Transverse colon (tissue), 4 donors: ENCODE results near the gene VWA8. TPM values are rescaled to one million over a fixed set of nuclear protein-coding genes. Genes with fewer than 3 reads are reported as not detected.

Experiments used
- DNase-seq: peaks from one replicate; pipeline ENCODE4 v3.0.0-alpha.2; 2019
- H3K27ac ChIP-seq, 4 donors: fragments of 200-600 bp; sonication (generic); 2 replicates each; pipeline ENCODE4 v1.5.1; 2016 to 2018; ENCODE audit warnings: inconsistent platforms in 4 of 4
- H3K27me3 ChIP-seq: fragments of 200-600 bp; sonication (generic); 2 replicates; pipeline ENCODE4 v1.5.1; 2017; ENCODE audit warnings: inconsistent platforms
- H3K36me3 ChIP-seq, 4 donors: fragments of 200-600 bp; sonication (generic); 2 replicates each; pipeline ENCODE4 v1.5.1; 2017 to 2019; ENCODE audit warnings: inconsistent platforms in 4 of 4
- H3K4me1 ChIP-seq, 4 donors: fragments of 200-600 bp; sonication (generic); 2 replicates each; pipeline ENCODE4 v1.5.1; 2017 to 2020; ENCODE audit warnings: inconsistent platforms in 4 of 4
- H3K4me3 ChIP-seq, 4 donors: fragments of 200-600 bp; sonication (generic); 1 replicate in 1 of 4; 2 replicates in 3 of 4; pipeline versions ENCODE4 v1.5.1 to v1.6.1; 2017 to 2019; ENCODE audit warnings: inconsistent platforms in 4 of 4
- H3K9me3 ChIP-seq, 2 donors: fragments of 200-600 bp; sonication (generic); 2 replicates each; pipeline ENCODE4 v1.5.1; 2017 to 2019; ENCODE audit warnings: inconsistent platforms in 2 of 2
- CTCF ChIP-seq, 5 experiments: fragments of 200-600 bp in 3 of 5; fragments of 450-650 bp in 2 of 5; sonication (generic) in 3 of 5; IDR thresholded peaks; 1 replicate in 2 of 5; 2 replicates in 3 of 5; pipeline ENCODE4 v1.5.1; 2016 to 2017; ENCODE audit warnings: antibody characterized with exemption in 5 of 5, inconsistent platforms in 3 of 5, mild to moderate bottlenecking in 2 of 5, moderate library complexity in 1 of 5
- EP300 ChIP-seq: sonication (generic); formaldehyde crosslinking; IDR thresholded peaks from one replicate; pipeline ENCODE4 v1.6.1; 2017; ENCODE audit warnings: antibody characterized with exemption, low read depth
- POLR2A ChIP-seq: fragments of 450-650 bp; IDR thresholded peaks from one replicate; pipeline ENCODE4 v1.6.1; 2016; ENCODE audit warnings: antibody characterized with exemption, mild to moderate bottlenecking, moderate library complexity
- POLR2AphosphoS5 ChIP-seq, 3 donors: sonication (generic); formaldehyde crosslinking; IDR thresholded peaks; one replicate each; pipeline ENCODE4 v1.6.1; 2016; ENCODE audit warnings: antibody characterized with exemption in 3 of 3
- WGBS, 2 donors: methylation state at CpG; one replicate each; pipeline ENCODE4 v1.1.5; 2018; ENCODE audit warnings: low coverage in 1 of 2; 5-methylcytosine and 5-hydroxymethylcytosine counted together
- in situ Hi-C, 4 donors: fragments of 200-750 bp; cut with MboI; loops; one replicate each; pipeline versions ENCODE4 v1.15.0 to v1.15.1; 2017; ENCODE audit warnings: low sequenced_read_pairs in 3 of 4, low pct_ligation_motif_present in 1 of 4, low pct_unique_long_range_greater_than_20kb in 1 of 4
- intact Hi-C: fragments of 100-400 bp; cut with DNase I; formaldehyde crosslinking; loops from one replicate; pipeline ENCODE4 v1.15.1; 2023; ENCODE audit warnings: low total_unique reads
- total RNA-seq, 4 donors: library from RNA; depleted of rRNA; stranded (reverse); fragments of >200 nt; gene quantifications; one replicate each; pipeline ENCODE4 v1.1.0, GENCODE V29; 2016

Gene VWA8
- total RNA-seq = 10 to 100 TPM; 12.7 to 65.1 (median 35.0) TPM

GRCh38 chr13:41960637-41961465, at the start of gene VWA8:
Gene VWA8, minus strand, starts transcription at chr13:41961109. Its CDS starts 94 bp downstream, at chr13:41961015.
- H3K27ac ChIP-seq = peak within 1 kb of the TSS; percentile 85 to 95 (median 88)
- intact Hi-C loops = loop anchor here (5.0 kb wide), 1 partner anchor 81 kb away; no protein-coding TSS in a partner anchor
- peak; percentile 37 for TF ChIP-seq POLR2A
- no peak for TF ChIP-seq CTCF (IDR thresholded peaks at IDR 0.05)
- TF ChIP-seq POLR2AphosphoS5 (IDR thresholded peaks at IDR 0.05) = peak in 2 of 3 donors; percentile 4 to 29
- in situ Hi-C loops = no loop called here
- 1% methylated on average over 50 of the region's 83 CpGs; no CpG with 5 or more reads in 1 of the 2 donors for WGBS, 2 donors
- H3K9me3 ChIP-seq = no peaks in the 10 kb centered on the region
- DNase-seq = peak; percentile 87
- no peaks in the 10 kb centered on the region for H3K36me3 ChIP-seq
- peaks cover 0 to 27% (median 12%) of the 10 kb centered on the region in 4 donors for H3K4me1 ChIP-seq
- H3K4me3 ChIP-seq = peak within 1 kb of the TSS; percentile 55 to 93 (median 73)
- no peaks in the 10 kb centered on the region for H3K27me3 ChIP-seq

DNA sequence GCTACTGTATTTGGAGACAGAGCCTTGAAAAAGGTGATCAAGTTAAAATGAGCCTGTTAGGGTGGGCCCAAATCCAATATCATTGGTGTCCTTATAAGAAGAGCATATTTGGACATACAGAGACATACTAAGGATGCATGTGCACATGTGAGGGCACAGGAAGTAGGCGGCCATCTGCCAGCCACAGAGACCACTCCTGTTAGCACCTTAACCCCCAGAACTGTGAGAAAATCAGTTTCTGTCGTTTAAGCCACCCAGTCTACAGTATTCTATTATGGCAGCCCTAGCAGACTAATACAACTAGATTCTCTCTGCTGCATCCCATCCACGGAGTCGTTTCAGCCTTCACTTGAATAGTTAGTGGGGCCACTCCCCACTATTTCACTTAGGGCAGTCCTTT, 48.1 kb upstream of the VWA8 start:
- DNase-seq = no peak
- no peaks in the 10 kb centered on the region for H3K9me3 ChIP-seq
- H3K4me3 ChIP-seq = no peak overlapping the region
- no peaks in the 10 kb centered on the region for H3K4me1 ChIP-seq
- H3K36me3 ChIP-seq = no peaks in the 10 kb centered on the region
- TF ChIP-seq CTCF (IDR thresholded peaks at IDR 0.05) (no peak), EP300 (no peak), POLR2AphosphoS5 (IDR thresholded peaks at IDR 0.05) (no peak), POLR2A (no peak)
- no peak overlapping the region for H3K27ac ChIP-seq
- in situ Hi-C loops = no loop called here
- no peaks in the 10 kb centered on the region for H3K27me3 ChIP-seq
- 83 to 85% methylated on average over 4 of the region's 4 CpGs for WGBS, 2 donors
- intact Hi-C loops = no loop called here

DNA sequence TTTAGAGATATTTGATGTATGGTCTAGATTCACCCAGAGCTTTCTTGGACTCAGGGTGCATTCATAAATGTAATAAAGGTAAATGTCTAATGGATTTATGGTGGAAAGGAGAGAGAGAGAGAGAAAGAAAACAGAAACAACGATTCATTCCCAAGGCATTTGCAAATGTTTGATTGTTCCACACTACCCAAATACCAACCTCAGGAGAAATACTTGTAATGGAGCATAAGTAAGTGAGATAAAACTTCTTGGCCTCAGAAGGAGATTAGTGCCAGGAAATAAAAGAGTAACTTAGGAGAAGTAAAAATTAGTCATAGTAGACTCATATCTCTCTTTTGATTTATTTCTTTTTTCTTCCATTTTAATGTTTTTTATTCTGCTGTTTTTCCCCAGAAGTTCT, 46.9 kb upstream of the VWA8 start:
- no peaks in the 10 kb centered on the region for H3K9me3 ChIP-seq
- no peaks in the 10 kb centered on the region for H3K36me3 ChIP-seq
- H3K4me1 ChIP-seq = no peaks in the 10 kb centered on the region
- H3K27me3 ChIP-seq = no peaks in the 10 kb centered on the region
- intact Hi-C loops (no loop called here), in situ Hi-C loops (no loop called here)
- TF ChIP-seq POLR2A = no peak
- TF ChIP-seq EP300 = no peak
- no peak for TF ChIP-seq CTCF (IDR thresholded peaks at IDR 0.05)
- TF ChIP-seq POLR2AphosphoS5 (IDR thresholded peaks at IDR 0.05) = no peak
- WGBS, 2 donors = 40 to 57% methylated on average over 1 of the region's 1 CpG
- no peak for DNase-seq
- no peak overlapping the region for H3K4me3 ChIP-seq
- no peak overlapping the region for H3K27ac ChIP-seq

DNA sequence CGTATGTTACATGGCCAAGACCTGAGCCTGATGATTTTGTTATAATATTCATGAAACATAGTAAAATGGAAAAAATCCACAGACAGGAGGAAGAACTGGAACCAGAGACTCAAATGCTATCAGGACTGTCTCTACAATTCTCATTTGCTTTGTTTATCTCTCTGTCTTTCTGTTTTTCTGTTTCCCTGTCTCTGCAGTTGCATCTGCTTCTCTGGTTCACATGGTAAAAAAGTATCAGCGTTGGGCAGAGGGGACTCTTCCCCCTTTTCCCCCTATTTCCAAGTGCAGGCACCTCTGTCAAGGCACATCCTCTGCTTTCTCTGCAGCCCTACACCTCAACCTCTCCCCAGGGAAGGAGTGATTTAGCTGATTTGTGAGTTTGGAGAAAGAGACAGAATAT, 41.2 kb upstream of the VWA8 start:
- DNase-seq = no peak
- H3K4me3 ChIP-seq = no peak overlapping the region
- in situ Hi-C loops (no loop called here), intact Hi-C loops (no loop called here)
- no peaks in the 10 kb centered on the region for H3K9me3 ChIP-seq
- H3K36me3 ChIP-seq = no peaks in the 10 kb centered on the region
- no peak overlapping the region for H3K27ac ChIP-seq
- no peak for TF ChIP-seq CTCF (IDR thresholded peaks at IDR 0.05)
- TF ChIP-seq EP300 = no peak
- no peak for TF ChIP-seq POLR2AphosphoS5 (IDR thresholded peaks at IDR 0.05)
- TF ChIP-seq POLR2A = no peak
- WGBS, 2 donors = 80 to 85% methylated on average over 2 of the region's 2 CpGs
- no peaks in the 10 kb centered on the region for H3K4me1 ChIP-seq
- no peaks in the 10 kb centered on the region for H3K27me3 ChIP-seq
